Testis (tissue), 3 donors: ENCODE measurements around the gene DIAPH3. TPM values are rescaled to one million over a fixed set of nuclear protein-coding genes. Genes with fewer than 3 reads are reported as not detected.

Experiments
- DNase-seq: peaks from one replicate; pipeline ENCODE4 v3.0.0-alpha.2; 2019
- H3K27ac ChIP-seq, 2 donors: fragments of 200-600 bp; sonication (generic); one replicate each; pipeline ENCODE4 v1.5.1; 2019
- H3K27me3 ChIP-seq: fragments of 200-600 bp; sonication (generic); one replicate; pipeline ENCODE4 v1.5.1; 2019
- H3K36me3 ChIP-seq: fragments of 200-600 bp; sonication (generic); one replicate; pipeline ENCODE4 v1.5.1; 2017; ENCODE audit warnings: low read depth; ENCODE audit errors: missing control alignments
- H3K4me1 ChIP-seq: fragments of 200-600 bp; sonication (generic); one replicate; pipeline ENCODE4 v1.5.1; 2019
- H3K4me3 ChIP-seq, 2 donors: fragments of 200-600 bp; sonication (generic); one replicate each; pipeline ENCODE4 v1.5.1; 2017 to 2019
- H3K9me3 ChIP-seq: fragments of 200-600 bp; sonication (generic); one replicate; pipeline ENCODE4 v1.5.1; 2017
- CTCF ChIP-seq, 3 experiments: fragments of 450-650 bp in 2 of 3; fragments of 200-600 bp in 1 of 3; sonication (generic) in 1 of 3; IDR thresholded peaks; one replicate each; pipeline ENCODE4 v1.5.1; 2016 to 2019; ENCODE audit warnings: antibody characterized with exemption in 3 of 3, mild to moderate bottlenecking in 2 of 3, moderate library complexity in 1 of 3
- POLR2A ChIP-seq: fragments of 450-650 bp; IDR thresholded peaks from one replicate; pipeline ENCODE4 v1.6.1; 2017; ENCODE audit warnings: antibody characterized with exemption, mild to moderate bottlenecking, moderate library complexity
- WGBS, 2 donors: methylation state at CpG; one replicate each; pipeline ENCODE4 v1.1.5; 2018; 5-methylcytosine and 5-hydroxymethylcytosine counted together
- intact Hi-C: fragments of 100-400 bp; cut with DNase I; formaldehyde crosslinking; loops from one replicate; pipeline ENCODE4 v1.15.1; 2023; ENCODE audit warnings: low total_unique reads
- polyA plus RNA-seq: library from polyadenylated mRNA; stranded (reverse); fragments of 350-450 nt; fragmentation: Illumina TruSeq; extraction: RNeasy Lipid Tissue Mini Kit (QIAGEN cat#74804); gene quantifications from one replicate; pipeline ENCODE4 v1.2.3, GENCODE V29; 2014; ENCODE audit warnings: low read depth, low replicate concordance; ENCODE audit not compliant: insufficient read depth
- total RNA-seq, 2 donors: library from RNA; depleted of rRNA; stranded (reverse); fragments of >200 nt; gene quantifications; one replicate each; pipeline ENCODE4 v1.2.3, GENCODE V29; 2016

DIAPH3 gene
- total and polyA plus RNA-seq, 3 donors from 2014 or later: 12.5 to 30.3 (median 18.7) TPM

- intact Hi-C loops: loop anchor here (10.0 kb wide), 1 partner anchor 278 kb away; no protein-coding TSS in a partner anchor
- Histone ChIP-seq H3K27ac (no peak overlapping the region), H3K4me3 (no peak overlapping the region), H3K4me1 (no peaks in the 10 kb centered on the region), H3K9me3 (no peaks in the 10 kb centered on the region), H3K27me3 (no peaks in the 10 kb centered on the region), H3K36me3 (no peaks in the 10 kb centered on the region)
- WGBS, 2 donors: 84 to 86% methylated on average over 4 of the region's 4 CpGs
- TF ChIP-seq CTCF (IDR thresholded peaks at IDR 0.05): no peak
- TF ChIP-seq POLR2A: no peak
- DNase-seq: no peak
Measured at GRCh38 chr13:59672445-59672844, 491.3 kb downstream of the DIAPH3 start.

- WGBS, 2 donors: 87 to 89% methylated on average over 2 of the region's 2 CpGs
- H3K36me3 ChIP-seq: no peaks in the 10 kb centered on the region
- H3K4me3 ChIP-seq: no peak overlapping the region
- H3K4me1 ChIP-seq: no peaks in the 10 kb centered on the region
- DNase-seq: no peak
- no peak overlapping the region for H3K27ac ChIP-seq
- intact Hi-C loops: loop anchor here (10.0 kb wide), 1 partner anchor 277 kb away; no protein-coding TSS in a partner anchor
- TF ChIP-seq CTCF (IDR thresholded peaks at IDR 0.05) (no peak), POLR2A (no peak)
- no peaks in the 10 kb centered on the region for H3K9me3 ChIP-seq
- no peaks in the 10 kb centered on the region for H3K27me3 ChIP-seq
Measured at GRCh38 chr13:59671881-59672280, 491.8 kb downstream of the DIAPH3 start.

- Histone ChIP-seq H3K9me3 (no peaks in the 10 kb centered on the region), H3K27ac (no peak overlapping the region), H3K27me3 (no peaks in the 10 kb centered on the region), H3K4me1 (no peaks in the 10 kb centered on the region), H3K36me3 (no peaks in the 10 kb centered on the region), H3K4me3 (no peak overlapping the region)
- WGBS, 2 donors: 44 to 53% methylated on average over 7 of the region's 7 CpGs
- intact Hi-C loops: no loop called here
- TF ChIP-seq POLR2A (no peak), CTCF (IDR thresholded peaks at IDR 0.05) (no peak)
- DNase-seq: no peak
Measured at GRCh38 chr13:59666504-59666903, 497.2 kb downstream of the DIAPH3 start.

- no peak for DNase-seq
- no peak overlapping the region for H3K4me3 ChIP-seq
- no peak overlapping the region for H3K27ac ChIP-seq
- H3K36me3 ChIP-seq: no peaks in the 10 kb centered on the region
- no peaks in the 10 kb centered on the region for H3K9me3 ChIP-seq
- TF ChIP-seq CTCF (IDR thresholded peaks at IDR 0.05) (no peak), POLR2A (no peak)
- H3K27me3 ChIP-seq: no peaks in the 10 kb centered on the region
- intact Hi-C loops: no loop called here
- WGBS, 2 donors: 75 to 81% methylated on average over 3 of the region's 3 CpGs
- no peaks in the 10 kb centered on the region for H3K4me1 ChIP-seq
Measured at GRCh38 chr13:59665732-59666131, 498.0 kb downstream of the DIAPH3 start.

GRCh38 chr13:59665184-59665583, 498.5 kb downstream of the DIAPH3 start:
- Histone ChIP-seq H3K4me1 (no peaks in the 10 kb centered on the region), H3K27ac (no peak overlapping the region), H3K9me3 (no peaks in the 10 kb centered on the region), H3K27me3 (no peaks in the 10 kb centered on the region), H3K4me3 (no peak overlapping the region), H3K36me3 (no peaks in the 10 kb centered on the region)
- intact Hi-C loops: no loop called here
- TF ChIP-seq POLR2A: no peak
- no peak for TF ChIP-seq CTCF (IDR thresholded peaks at IDR 0.05)
- DNase-seq: no peak
- whole genome bisulfite sequencing, 2 donors: 71 to 95% methylated on average over 1 of the region's 1 CpG
